Activated naive CD8-positive, alpha-beta T cell (primary cell): ENCODE measurements around the gene YKT6.
"Not testable (repeated sequence)": the region's sequence is repeated elsewhere in the genome, so short reads cannot be mapped to it uniquely, and the experiment has no call there.

Source experiments
- H3K27ac Mint-ChIP-seq: one replicate; pipeline ENCODE4 v1.8.0; 2021; ENCODE audit warnings: mixed read lengths
- H3K27me3 Mint-ChIP-seq: one replicate; pipeline ENCODE4 v1.8.0; 2021; ENCODE audit warnings: mixed read lengths
- H3K36me3 Mint-ChIP-seq: one replicate; pipeline ENCODE4 v1.8.0; 2021; ENCODE audit warnings: mixed read lengths
- H3K4me1 Mint-ChIP-seq: one replicate; pipeline ENCODE4 v1.8.0; 2021; ENCODE audit warnings: low read depth, mixed read lengths
- H3K4me3 Mint-ChIP-seq: one replicate; pipeline ENCODE4 v1.8.0; 2021; ENCODE audit warnings: mild to moderate bottlenecking, mixed read lengths
- H3K9me3 Mint-ChIP-seq: one replicate; pipeline ENCODE4 v1.8.0; 2021; ENCODE audit warnings: low read depth, mixed read lengths

YKT6 gene

GRCh38 chr7:44196450-44196872 lies 4.3 kb upstream of the YKT6 start:
- Mint-ChIP-seq H3K36me3 (peaks cover 2% of the 10 kb centered on the region), H3K27ac (no peak overlapping the region), H3K4me1 (peaks cover 6% of the 10 kb centered on the region), H3K4me3 (no peak overlapping the region), H3K9me3 (no peaks in the 10 kb centered on the region), H3K27me3 (peaks cover 3% of the 10 kb centered on the region)

GRCh38 chr7:44197474-44197873 lies 3.3 kb upstream of the YKT6 start:
- Mint-ChIP-seq H3K4me3 (no peak overlapping the region), H3K36me3 (peaks cover 2% of the 10 kb centered on the region), H3K27me3 (peaks cover 3% of the 10 kb centered on the region), H3K9me3 (no peaks in the 10 kb centered on the region), H3K27ac (no peak overlapping the region), H3K4me1 (peaks cover 16% of the 10 kb centered on the region)

- peak overlapping the region; percentile 64 for H3K27ac Mint-ChIP-seq
- peaks cover 29% of the 10 kb centered on the region for H3K4me1 Mint-ChIP-seq
- H3K4me3 Mint-ChIP-seq, result peak overlapping the region; percentile 93
- H3K9me3 Mint-ChIP-seq, H3K27me3 Mint-ChIP-seq, H3K36me3 Mint-ChIP-seq: not testable (repeated sequence)
These were observed 615 bp upstream of the YKT6 start for GRCh38 chr7:44200163-44200562.

GRCh38 chr7:44201813-44202212 lies 1.0 kb downstream of the YKT6 start:
- Mint-ChIP-seq H3K27me3 (no peaks in the 10 kb centered on the region), H3K4me3 (peak overlapping the region; percentile 93), H3K4me1 (peaks cover 33% of the 10 kb centered on the region), H3K36me3 (peaks cover 4% of the 10 kb centered on the region), H3K27ac (peak overlapping the region; percentile 22), H3K9me3 (no peaks in the 10 kb centered on the region)

- Mint-ChIP-seq H3K9me3 (no peaks in the 10 kb centered on the region), H3K27ac (no peak overlapping the region), H3K4me3 (no peak overlapping the region), H3K27me3 (no peaks in the 10 kb centered on the region), H3K36me3 (peaks cover 7% of the 10 kb centered on the region), H3K4me1 (peaks cover 33% of the 10 kb centered on the region)
These were observed 5.2 kb downstream of the YKT6 start for GRCh38 chr7:44206008-44206407.

GRCh38 chr7:44208085-44208484 lies 7.3 kb downstream of the YKT6 start:
- H3K36me3 Mint-ChIP-seq, result peaks cover 7% of the 10 kb centered on the region
- no peaks in the 10 kb centered on the region for H3K27me3 Mint-ChIP-seq
- no peak overlapping the region for H3K27ac Mint-ChIP-seq
- H3K4me3 Mint-ChIP-seq, result no peak overlapping the region
- H3K4me1 Mint-ChIP-seq, result peaks cover 18% of the 10 kb centered on the region
- no peaks in the 10 kb centered on the region for H3K9me3 Mint-ChIP-seq

- Mint-ChIP-seq H3K27me3 (no peaks in the 10 kb centered on the region), H3K36me3 (peaks cover 4% of the 10 kb centered on the region), H3K27ac (no peak overlapping the region), H3K9me3 (no peaks in the 10 kb centered on the region), H3K4me3 (no peak overlapping the region), H3K4me1 (peaks cover 4% of the 10 kb centered on the region)
These were observed 9.3 kb downstream of the YKT6 start for GRCh38 chr7:44210107-44210506.

GRCh38 chr7:44211126-44211675 lies 10.4 kb downstream of the YKT6 start:
- H3K27me3 Mint-ChIP-seq, result no peaks in the 10 kb centered on the region
- no peak overlapping the region for H3K27ac Mint-ChIP-seq
- H3K36me3 Mint-ChIP-seq, result peaks cover 2% of the 10 kb centered on the region
- no peaks in the 10 kb centered on the region for H3K9me3 Mint-ChIP-seq
- H3K4me3 Mint-ChIP-seq, result no peak overlapping the region
- peaks cover 2% of the 10 kb centered on the region for H3K4me1 Mint-ChIP-seq

- H3K4me3 Mint-ChIP-seq, result no peak overlapping the region
- H3K9me3 Mint-ChIP-seq, result no peaks in the 10 kb centered on the region
- no peak overlapping the region for H3K27ac Mint-ChIP-seq
- H3K27me3 Mint-ChIP-seq, result no peaks in the 10 kb centered on the region
- H3K4me1 Mint-ChIP-seq, result no peaks in the 10 kb centered on the region
- H3K36me3 Mint-ChIP-seq, result peaks cover 2% of the 10 kb centered on the region
These were observed 11.2 kb downstream of the YKT6 start for GRCh38 chr7:44212018-44212417.

GRCh38 chr7:44212581-44213184 lies 11.9 kb downstream of the YKT6 start:
- Mint-ChIP-seq H3K27ac (no peak overlapping the region), H3K4me3 (no peak overlapping the region), H3K27me3 (no peaks in the 10 kb centered on the region), H3K36me3 (peaks cover 2% of the 10 kb centered on the region), H3K4me1 (no peaks in the 10 kb centered on the region), H3K9me3 (no peaks in the 10 kb centered on the region)

- H3K36me3 Mint-ChIP-seq, result peaks cover 2% of the 10 kb centered on the region
- H3K9me3 Mint-ChIP-seq, result no peaks in the 10 kb centered on the region
- H3K27me3 Mint-ChIP-seq, result no peaks in the 10 kb centered on the region
- no peak overlapping the region for H3K27ac Mint-ChIP-seq
- no peaks in the 10 kb centered on the region for H3K4me1 Mint-ChIP-seq
- no peak overlapping the region for H3K4me3 Mint-ChIP-seq
These were observed 12.6 kb downstream of the YKT6 start for GRCh38 chr7:44213206-44213876.

GRCh38 chr7:44213877-44214388 lies 13.2 kb downstream of the YKT6 start:
- peaks cover 2% of the 10 kb centered on the region for H3K36me3 Mint-ChIP-seq
- H3K4me3 Mint-ChIP-seq, result no peak overlapping the region
- no peaks in the 10 kb centered on the region for H3K9me3 Mint-ChIP-seq
- H3K4me1 Mint-ChIP-seq, result no peaks in the 10 kb centered on the region
- H3K27me3 Mint-ChIP-seq, result no peaks in the 10 kb centered on the region
- H3K27ac Mint-ChIP-seq, result peak overlapping the region; percentile 16

GRCh38 chr7:44215531-44215930 lies 14.8 kb downstream of the YKT6 start:
- H3K27ac Mint-ChIP-seq, result no peak overlapping the region
- H3K27me3 Mint-ChIP-seq, result no peaks in the 10 kb centered on the region
- no peaks in the 10 kb centered on the region for H3K36me3 Mint-ChIP-seq
- no peak overlapping the region for H3K4me3 Mint-ChIP-seq
- no peaks in the 10 kb centered on the region for H3K4me1 Mint-ChIP-seq
- H3K9me3 Mint-ChIP-seq, result no peaks in the 10 kb centered on the region

- H3K27ac Mint-ChIP-seq, result no peak overlapping the region
- H3K9me3 Mint-ChIP-seq, result no peaks in the 10 kb centered on the region
- no peak overlapping the region for H3K4me3 Mint-ChIP-seq
- H3K27me3 Mint-ChIP-seq, result no peaks in the 10 kb centered on the region
- H3K36me3 Mint-ChIP-seq, result no peaks in the 10 kb centered on the region
- H3K4me1 Mint-ChIP-seq, result no peaks in the 10 kb centered on the region
These were observed 15.2 kb downstream of the YKT6 start for GRCh38 chr7:44216019-44216418.

- Mint-ChIP-seq H3K36me3 (no peaks in the 10 kb centered on the region), H3K4me3 (no peak overlapping the region), H3K27ac (no peak overlapping the region), H3K9me3 (no peaks in the 10 kb centered on the region), H3K27me3 (no peaks in the 10 kb centered on the region), H3K4me1 (no peaks in the 10 kb centered on the region)
These were observed 15.9 kb downstream of the YKT6 start for GRCh38 chr7:44216521-44217222.
